Stimulated activated CD4-positive, alpha-beta T cell treated with anti-CD3 and anti-CD28 coated beads, Interleukin-12 subunit alpha, Interleukin-12 subunit beta, amount 100 ng/mL, for 24 hours (primary cell): ENCODE results near the gene EPC1.
"Not testable (repeated sequence)": the region's sequence is repeated elsewhere in the genome, so short reads cannot be mapped to it uniquely, and the experiment has no call there.

Experiments
- DNase-seq, 2 experiments: peaks; one replicate each; pipeline ENCODE4 v3.0.0-alpha.2; 2020; ENCODE audit warnings: low read depth in 2 of 2

EPC1 gene

GRCh38 chr10:32234471-32234870 lies 112.5 kb downstream of the EPC1 start:
- DNase-seq = no peak

- not testable (repeated sequence) for DNase-seq
Measured at GRCh38 chr10:32233375-32233774, 113.6 kb downstream of the EPC1 start.

- DNase-seq = no peak
Measured at GRCh38 chr10:32232378-32232777, 114.6 kb downstream of the EPC1 start.

GRCh38 chr10:32229788-32230187 lies 117.2 kb downstream of the EPC1 start:
- not testable (repeated sequence) for DNase-seq

GRCh38 chr10:32229170-32229569 lies 117.8 kb downstream of the EPC1 start:
- no peak for DNase-seq

- no peak for DNase-seq
Measured at GRCh38 chr10:32227802-32228201, 119.2 kb downstream of the EPC1 start.

- no peak for DNase-seq
Measured at GRCh38 chr10:32226624-32227023, 120.3 kb downstream of the EPC1 start.

- no peak for DNase-seq
Measured at GRCh38 chr10:32225976-32226375, 121.0 kb downstream of the EPC1 start.

- DNase-seq = not testable (repeated sequence)
Measured at GRCh38 chr10:32222376-32222775, 124.6 kb downstream of the EPC1 start.

GRCh38 chr10:32219156-32219555 lies 127.8 kb downstream of the EPC1 start:
- DNase-seq = not testable (repeated sequence)

GRCh38 chr10:32218206-32219044 lies 128.5 kb downstream of the EPC1 start:
- DNase-seq = not testable (repeated sequence)
